Karpas-422 (cell line): ENCODE measurements around the gene MRPL36. TPM values are rescaled to one million over a fixed set of nuclear protein-coding genes. Genes with fewer than 3 reads are reported as not detected.

Source experiments
- DNase-seq: peaks from one replicate; pipeline ENCODE4 v3.0.0-alpha.2; 2015
- H2AFZ ChIP-seq: fragments of 200-600 bp; sonication (generic); 2 replicates; pipeline ENCODE4 v1.6.1; 2014; ENCODE audit warnings: antibody characterized with exemption, low read length, mixed read lengths
- H3K27ac ChIP-seq: fragments of 200-600 bp; sonication (generic); 2 replicates; pipeline ENCODE4 v1.5.1; 2014; ENCODE audit warnings: mild to moderate bottlenecking, low read length, moderate library complexity
- H3K27me3 ChIP-seq: fragments of 200-600 bp; sonication (generic); 2 replicates; pipeline ENCODE4 v1.6.1; 2014; ENCODE audit warnings: low read length, mixed read lengths
- H3K36me3 ChIP-seq: fragments of 200-600 bp; sonication (generic); 2 replicates; pipeline ENCODE4 v1.6.1; 2014; ENCODE audit warnings: low read length, mixed read lengths; ENCODE audit not compliant: insufficient read depth
- H3K4me1 ChIP-seq: fragments of 200-600 bp; sonication (generic); 2 replicates; pipeline ENCODE4 v1.6.1; 2014; ENCODE audit warnings: mild to moderate bottlenecking, low read length, mixed read lengths
- H3K4me2 ChIP-seq: fragments of 200-600 bp; sonication (generic); 2 replicates; pipeline ENCODE4 v1.6.1; 2014; ENCODE audit warnings: low read length, low read depth, mild to moderate bottlenecking; ENCODE audit not compliant: poor library complexity, severe bottlenecking
- H3K4me3 ChIP-seq: fragments of 200-600 bp; sonication (generic); 2 replicates; pipeline ENCODE4 v1.5.1; 2014; ENCODE audit warnings: mild to moderate bottlenecking, antibody characterized with exemption, low read length, mixed read lengths
- H3K79me2 ChIP-seq: fragments of 200-600 bp; sonication (generic); 2 replicates; pipeline ENCODE4 v1.6.1; 2014; ENCODE audit warnings: mild to moderate bottlenecking, low read length, mixed read lengths
- H3K9ac ChIP-seq: fragments of 200-600 bp; sonication (generic); 2 replicates; pipeline ENCODE4 v1.6.0; 2014; ENCODE audit warnings: low read length
- H3K9me2 ChIP-seq: fragments of 200-600 bp; sonication (generic), shearing (Covaris generic); replicated peaks from 2 replicates; pipeline ENCODE4 v1.6.0; 2014; ENCODE audit warnings: mild to moderate bottlenecking, low read length, moderate library complexity; ENCODE audit not compliant: insufficient read depth
- H3K9me3 ChIP-seq: fragments of 300-700, 200-600 bp; sonication (generic); 2 replicates; pipeline ENCODE4 v1.6.1; 2014; ENCODE audit warnings: low read length, mixed read lengths
- H4K20me1 ChIP-seq: fragments of 200-600 bp; sonication (generic); 2 replicates; pipeline ENCODE4 v1.6.1; 2014; ENCODE audit warnings: mild to moderate bottlenecking, antibody characterized with exemption, low read length, low read depth; ENCODE audit not compliant: insufficient read depth
- total RNA-seq: library from RNA; depleted of rRNA; stranded (reverse); fragments of >200 nt; shearing (Covaris generic); gene quantifications from 2 replicates; pipeline ENCODE4 v1.2.3, GENCODE V29; 2014; ENCODE audit warnings: low replicate concordance

MRPL36 gene
- total RNA-seq, 1 experiment from 2014 or later: 67.1 TPM

DNA sequence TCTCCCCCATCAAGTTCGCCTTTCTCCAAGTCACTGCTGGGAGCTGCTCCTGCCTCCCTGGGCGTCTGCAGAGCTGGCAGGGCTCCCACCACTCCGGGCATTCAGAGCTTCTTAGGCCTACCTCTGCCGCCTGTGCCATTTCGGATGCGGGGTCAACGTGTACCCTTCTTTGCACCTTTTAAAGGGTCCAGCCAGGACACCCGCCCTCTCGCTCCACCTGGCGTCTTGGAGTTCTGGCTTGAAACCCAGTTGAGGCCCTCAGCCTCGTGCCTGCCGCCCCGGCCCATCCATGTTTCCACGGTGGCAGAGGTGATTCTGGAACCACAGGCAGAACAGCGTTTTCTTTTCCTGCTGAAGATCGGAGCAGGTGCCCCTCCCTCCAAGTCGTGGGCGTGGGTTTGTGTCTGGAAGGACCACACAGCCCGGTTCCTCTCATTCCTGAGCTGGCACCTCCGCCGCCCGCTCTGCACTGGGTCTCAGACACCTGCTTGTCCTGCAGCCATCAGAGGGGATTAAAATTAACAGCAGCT, 34.5 kb upstream of the MRPL36 start:
- no peaks in the 10 kb centered on the region for H3K27me3 ChIP-seq
- no peak overlapping the region for H3K4me3 ChIP-seq
- DNase-seq: no peak
- no peak overlapping the region for H3K9ac ChIP-seq
- no peaks in the 10 kb centered on the region for H3K9me2 ChIP-seq
- no peaks in the 10 kb centered on the region for H3K36me3 ChIP-seq
- no peak overlapping the region for H2AFZ ChIP-seq
- H3K9me3 ChIP-seq: no peaks in the 10 kb centered on the region
- no peak overlapping the region for H3K27ac ChIP-seq
- no peaks in the 10 kb centered on the region for H3K4me1 ChIP-seq
- no peak overlapping the region for H3K4me2 ChIP-seq
- H3K79me2 ChIP-seq: no peaks in the 10 kb centered on the region
- H4K20me1 ChIP-seq: no peaks in the 10 kb centered on the region; the same call in 1 of the 2 replicates

DNA sequence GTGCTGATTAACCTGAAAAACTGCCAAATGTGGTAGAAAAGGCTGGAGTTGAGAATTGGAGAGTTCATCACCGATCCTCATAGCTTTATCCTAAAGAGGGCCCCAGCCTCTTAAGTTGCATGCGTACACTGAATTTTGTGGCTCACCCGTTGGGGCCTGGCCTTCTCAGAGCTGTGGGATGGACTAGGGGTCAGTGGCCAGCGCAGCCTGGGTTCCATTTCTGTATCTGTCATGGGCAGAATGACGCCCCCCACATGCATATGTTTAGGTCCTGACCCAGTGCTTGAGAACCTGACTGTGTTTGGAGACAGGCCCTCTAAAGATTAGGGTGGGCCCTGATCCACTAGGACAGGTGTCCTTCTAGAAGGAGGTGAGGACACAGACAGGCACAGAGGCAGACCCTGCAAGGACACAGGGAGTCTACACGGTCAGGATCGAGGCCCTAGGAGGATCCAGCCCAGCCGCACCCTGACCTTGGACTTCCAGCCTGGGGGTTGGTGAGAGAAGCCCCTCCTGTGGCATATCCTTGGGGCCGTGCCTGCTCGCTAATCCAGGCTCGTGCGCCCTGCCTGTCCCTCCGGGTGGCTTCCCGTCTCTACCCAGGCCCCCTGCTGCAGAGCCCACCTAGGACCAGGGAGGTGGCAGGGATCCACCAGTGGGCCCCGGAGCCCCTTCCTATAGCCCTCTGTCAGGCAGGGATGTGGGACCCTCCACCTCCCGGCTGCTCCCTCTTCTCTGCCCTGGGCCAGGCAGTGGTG, 33.8 kb upstream of the MRPL36 start:
- H3K9me2 ChIP-seq: no peaks in the 10 kb centered on the region
- no peak overlapping the region for H2AFZ ChIP-seq
- H3K9ac ChIP-seq: no peak overlapping the region
- no peaks in the 10 kb centered on the region for H3K27me3 ChIP-seq
- no peaks in the 10 kb centered on the region; the same call in 1 of the 2 replicates for H4K20me1 ChIP-seq
- no peak for DNase-seq
- H3K4me2 ChIP-seq: no peak overlapping the region
- H3K4me3 ChIP-seq: no peak overlapping the region
- H3K36me3 ChIP-seq: no peaks in the 10 kb centered on the region
- H3K9me3 ChIP-seq: no peaks in the 10 kb centered on the region
- H3K79me2 ChIP-seq: no peaks in the 10 kb centered on the region
- no peaks in the 10 kb centered on the region for H3K4me1 ChIP-seq
- H3K27ac ChIP-seq: no peak overlapping the region

DNA sequence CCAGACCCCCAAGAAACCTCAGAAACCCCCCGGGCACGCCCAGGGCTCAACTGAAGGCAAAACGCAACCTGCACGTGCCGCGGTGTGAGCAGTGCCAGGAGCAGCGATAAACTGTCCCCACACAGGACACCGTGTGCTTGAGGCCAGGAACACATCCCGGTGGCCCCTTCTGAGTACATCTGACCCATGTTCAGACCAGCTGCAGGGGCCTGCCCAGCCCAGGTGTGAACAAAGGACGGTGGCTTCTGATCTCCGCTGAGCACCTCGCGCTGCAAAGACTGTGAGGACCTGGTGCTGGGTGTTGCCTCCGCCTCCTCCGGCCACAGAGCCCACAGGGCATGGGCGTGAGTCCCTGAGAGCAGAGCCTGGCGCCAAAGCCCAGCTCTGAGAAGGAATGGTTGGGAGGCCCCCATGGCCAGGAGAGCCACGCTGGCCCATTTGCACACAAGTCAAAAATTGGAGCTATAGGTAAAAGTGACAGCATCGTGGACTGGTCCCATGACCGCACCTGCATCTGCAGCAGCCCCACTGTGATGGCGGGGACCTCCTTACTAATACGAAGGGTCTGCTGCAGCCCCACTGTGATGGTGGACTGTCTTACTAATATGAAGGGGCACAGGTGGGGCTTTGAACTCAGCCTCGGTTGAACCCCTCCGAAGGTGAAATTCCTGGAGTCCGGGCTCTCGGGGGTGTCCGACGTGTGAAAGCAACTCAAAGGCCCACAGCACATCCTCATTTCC, 33.0 kb upstream of the MRPL36 start:
- Histone ChIP-seq H3K27me3 (no peaks in the 10 kb centered on the region), H3K9me3 (no peaks in the 10 kb centered on the region), H3K79me2 (no peaks in the 10 kb centered on the region), H2AFZ (no peak overlapping the region), H3K4me2 (no peak overlapping the region), H4K20me1 (no peaks in the 10 kb centered on the region; the same call in 1 of the 2 replicates), H3K27ac (no peak overlapping the region), H3K4me3 (no peak overlapping the region), H3K4me1 (no peaks in the 10 kb centered on the region), H3K9ac (no peak overlapping the region), H3K36me3 (no peaks in the 10 kb centered on the region), H3K9me2 (no peaks in the 10 kb centered on the region)
- DNase-seq: no peak

DNA sequence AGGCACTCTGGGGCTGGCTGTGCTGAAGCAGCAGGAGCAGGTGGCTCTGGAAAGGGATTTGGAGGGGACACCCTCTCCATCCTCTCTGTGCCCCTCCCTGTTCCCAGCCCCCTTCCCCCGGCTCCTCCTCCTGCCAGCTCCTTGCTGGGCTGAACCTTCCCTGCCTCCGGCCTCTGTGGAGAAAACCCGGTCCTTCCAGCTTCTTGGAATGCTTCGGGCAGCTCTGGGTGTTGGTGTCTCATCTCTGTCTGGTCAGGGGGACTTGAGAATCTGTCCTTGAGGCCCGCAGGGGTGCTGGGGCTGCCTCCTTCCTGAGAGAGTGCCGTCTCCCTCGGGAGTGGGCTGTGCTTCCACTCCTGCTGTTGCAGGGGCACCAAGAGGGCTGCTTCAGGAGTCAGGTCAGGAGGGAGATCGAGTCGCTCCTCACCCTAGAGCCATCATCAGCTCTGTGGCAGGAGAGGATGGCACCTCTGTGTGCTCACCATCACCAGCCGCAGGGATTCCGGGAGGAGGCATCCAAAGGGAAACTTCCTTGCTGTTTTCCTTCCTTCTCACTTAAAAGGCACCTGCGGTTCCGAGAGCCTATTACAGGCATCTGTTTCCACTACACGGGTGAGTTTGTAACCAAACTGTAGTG, 32.2 kb upstream of the MRPL36 start:
- Histone ChIP-seq H3K36me3 (no peaks in the 10 kb centered on the region), H3K9me3 (no peaks in the 10 kb centered on the region), H3K4me3 (no peak overlapping the region), H2AFZ (no peak overlapping the region), H3K4me2 (no peak overlapping the region), H4K20me1 (no peaks in the 10 kb centered on the region; the same call in 1 of the 2 replicates), H3K9ac (no peak overlapping the region), H3K79me2 (no peaks in the 10 kb centered on the region), H3K9me2 (no peaks in the 10 kb centered on the region), H3K27me3 (no peaks in the 10 kb centered on the region), H3K27ac (no peak overlapping the region), H3K4me1 (no peaks in the 10 kb centered on the region)
- no peak for DNase-seq

DNA sequence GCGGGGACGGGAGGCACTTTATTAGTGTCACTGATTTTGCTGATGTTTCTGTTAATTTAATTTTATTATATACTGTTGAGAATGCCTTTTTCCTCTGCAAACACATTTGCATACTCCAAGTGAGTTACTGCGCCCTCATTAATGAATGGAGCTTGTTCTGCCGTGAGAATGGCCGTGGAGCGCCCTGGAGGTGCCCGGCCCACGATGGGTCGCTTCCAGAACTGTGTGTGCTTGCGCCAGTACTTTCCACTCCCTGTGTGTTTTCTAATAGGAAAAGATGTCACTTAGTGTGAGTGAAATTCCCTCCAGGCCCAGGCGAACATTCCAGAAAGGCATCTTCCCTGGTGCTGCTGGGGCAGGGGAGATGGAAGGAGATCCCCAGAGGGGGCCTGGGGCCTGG, 31.6 kb upstream of the MRPL36 start:
- Histone ChIP-seq H3K79me2 (no peaks in the 10 kb centered on the region), H3K27ac (no peak overlapping the region), H4K20me1 (no peaks in the 10 kb centered on the region; the same call in 1 of the 2 replicates), H3K9me3 (no peaks in the 10 kb centered on the region), H3K9ac (no peak overlapping the region), H3K27me3 (no peaks in the 10 kb centered on the region), H2AFZ (no peak overlapping the region), H3K9me2 (no peaks in the 10 kb centered on the region), H3K4me3 (no peak overlapping the region), H3K36me3 (no peaks in the 10 kb centered on the region), H3K4me2 (no peak overlapping the region), H3K4me1 (no peaks in the 10 kb centered on the region)
- DNase-seq: no peak

DNA sequence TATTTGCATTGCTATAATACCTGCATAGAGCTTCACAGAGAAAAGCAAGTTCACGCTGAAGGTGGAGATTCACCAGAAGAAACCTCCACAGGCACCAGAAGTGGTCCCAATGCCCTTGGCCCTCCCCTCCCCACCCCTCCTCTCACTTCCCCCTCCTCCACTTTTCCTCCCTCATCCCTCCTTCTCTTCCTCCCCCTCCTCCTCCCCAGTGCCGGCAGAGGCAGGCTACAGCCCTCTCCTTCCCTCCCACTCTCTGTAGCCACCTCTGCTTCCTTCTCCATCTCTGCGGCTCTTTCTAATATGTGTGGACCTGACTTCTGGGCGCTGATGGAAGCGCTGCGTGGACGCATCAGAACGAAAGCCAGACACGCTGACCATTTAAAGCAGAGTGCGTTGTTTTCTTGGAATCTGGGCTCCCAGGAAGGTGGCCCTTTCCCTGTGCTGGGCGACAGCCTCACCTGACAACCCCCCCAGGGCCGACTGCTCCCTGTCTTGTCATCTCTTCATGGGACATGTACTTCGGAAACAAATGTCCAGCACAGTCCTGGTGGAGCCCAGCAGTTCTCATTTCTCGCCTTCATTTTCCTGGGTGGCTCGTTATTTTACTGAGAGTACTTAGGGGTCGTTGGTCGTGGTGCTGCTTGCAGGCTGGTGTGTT, 31.1 kb upstream of the MRPL36 start:
- H3K9ac ChIP-seq: no peak overlapping the region

DNA sequence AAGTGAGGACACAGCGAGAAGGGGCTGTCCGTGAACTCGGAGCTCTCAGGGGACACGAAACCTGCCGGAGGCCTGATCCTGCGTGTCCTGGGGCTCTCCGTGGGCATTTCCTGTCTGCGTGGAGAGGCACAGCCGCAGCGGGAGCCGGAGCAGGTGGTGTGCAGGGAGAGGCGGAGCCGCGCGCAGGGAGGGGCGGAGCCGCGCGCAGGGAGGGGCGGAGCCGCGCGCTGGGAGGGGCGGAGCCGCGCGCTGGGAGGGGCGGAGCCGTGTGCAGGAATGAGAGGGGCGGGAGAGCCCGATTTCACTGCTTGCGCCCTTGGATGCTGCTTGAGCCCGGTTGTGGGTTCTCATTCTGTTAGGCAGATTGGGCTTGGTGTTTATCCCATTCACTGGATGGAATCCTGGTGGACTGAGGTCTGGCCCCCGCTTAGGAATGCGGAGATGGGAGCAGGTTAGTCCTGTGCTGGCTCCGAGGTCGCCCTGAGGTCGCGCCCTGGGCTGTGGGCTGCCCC, 28.3 kb upstream of the MRPL36 start:
- Histone ChIP-seq H3K9me2 (no peaks in the 10 kb centered on the region), H3K27me3 (no peaks in the 10 kb centered on the region), H3K4me1 (no peaks in the 10 kb centered on the region), H3K27ac (no peak overlapping the region), H2AFZ (no peak overlapping the region), H3K9me3 (no peaks in the 10 kb centered on the region), H3K4me2 (no peak overlapping the region), H3K36me3 (no peaks in the 10 kb centered on the region), H4K20me1 (peaks cover 6% of the 10 kb centered on the region; the same call in 1 of the 2 replicates), H3K79me2 (no peaks in the 10 kb centered on the region), H3K4me3 (no peak overlapping the region), H3K9ac (no peak overlapping the region)
- DNase-seq: no peak

More for the DNA sequence above, 31.1 kb upstream of the MRPL36 start:
- Histone ChIP-seq H3K9me3 (no peaks in the 10 kb centered on the region), H3K4me2 (no peak overlapping the region), H3K36me3 (no peaks in the 10 kb centered on the region), H3K4me1 (no peaks in the 10 kb centered on the region), H3K9me2 (no peaks in the 10 kb centered on the region), H3K27ac (no peak overlapping the region), H3K4me3 (no peak overlapping the region), H2AFZ (no peak overlapping the region), H3K79me2 (no peaks in the 10 kb centered on the region), H4K20me1 (no peaks in the 10 kb centered on the region; the same call in 1 of the 2 replicates), H3K27me3 (no peaks in the 10 kb centered on the region)
- DNase-seq: no peak
